OCI-M1 (cell line): ENCODE results near the gene CASP8.

Experiments
- DNase-seq: peaks from one replicate; lab custom pipeline; 2025; lab: John Stamatoyannopoulos, UW

Gene CASP8

GRCh38 chr2:201242571-201243277 lies 17.6 kb upstream of the CASP8 start:
- no peak for DNase-seq

- no peak for DNase-seq
Observed at GRCh38 chr2:201244829-201245228, 15.5 kb upstream of the CASP8 start.

- DNase-seq = no peak
Observed at GRCh38 chr2:201246280-201246679, 14.1 kb upstream of the CASP8 start.

- DNase-seq = peak; percentile 62
Observed at GRCh38 chr2:201248288-201248844, 12.0 kb upstream of the CASP8 start.

GRCh38 chr2:201249889-201250288 lies 10.4 kb upstream of the CASP8 start:
- no peak for DNase-seq

- no peak for DNase-seq
Observed at GRCh38 chr2:201250741-201251140, 9.6 kb upstream of the CASP8 start.

GRCh38 chr2:201254081-201254730 lies 6.1 kb upstream of the CASP8 start:
- peak; percentile 44 for DNase-seq

GRCh38 chr2:201255408-201256033 lies 4.8 kb upstream of the CASP8 start:
- peak; percentile 71 for DNase-seq

- no peak for DNase-seq
Observed at GRCh38 chr2:201256082-201256481, 4.3 kb upstream of the CASP8 start.

GRCh38 chr2:201257381-201257955 lies 2.9 kb upstream of the CASP8 start:
- DNase-seq = peak; percentile 95

- DNase-seq = peak; percentile 95
Observed at GRCh38 chr2:201257956-201258665, 2.2 kb upstream of the CASP8 start.

- peak; percentile 38 for DNase-seq
Observed at GRCh38 chr2:201258666-201259615, 1.4 kb upstream of the CASP8 start.

GRCh38 chr2:201261471-201261870 lies 1.1 kb downstream of the CASP8 start:
- peak; percentile 53 for DNase-seq

- no peak for DNase-seq
Observed at GRCh38 chr2:201261906-201262305, 1.6 kb downstream of the CASP8 start.

GRCh38 chr2:201262718-201263117 lies 2.4 kb downstream of the CASP8 start:
- peak; percentile 31 for DNase-seq

GRCh38 chr2:201263779-201264178 lies 3.4 kb downstream of the CASP8 start:
- no peak for DNase-seq

GRCh38 chr2:201264472-201265173 lies 4.3 kb downstream of the CASP8 start:
- no peak for DNase-seq

- no peak for DNase-seq
Observed at GRCh38 chr2:201266629-201267028, 6.3 kb downstream of the CASP8 start.

GRCh38 chr2:201267278-201268030 lies 7.1 kb downstream of the CASP8 start:
- DNase-seq = no peak
